Measurements from ENCODE around the gene TTYH1. TPM values are rescaled to one million over a fixed set of nuclear protein-coding genes. Genes with fewer than 3 reads are reported as not detected.

The TTYH1 gene
- total and polyA plus RNA-seq, 2 donors (not counting 1 experiment from before 2014, with no cell fraction given): not detected

DNA sequence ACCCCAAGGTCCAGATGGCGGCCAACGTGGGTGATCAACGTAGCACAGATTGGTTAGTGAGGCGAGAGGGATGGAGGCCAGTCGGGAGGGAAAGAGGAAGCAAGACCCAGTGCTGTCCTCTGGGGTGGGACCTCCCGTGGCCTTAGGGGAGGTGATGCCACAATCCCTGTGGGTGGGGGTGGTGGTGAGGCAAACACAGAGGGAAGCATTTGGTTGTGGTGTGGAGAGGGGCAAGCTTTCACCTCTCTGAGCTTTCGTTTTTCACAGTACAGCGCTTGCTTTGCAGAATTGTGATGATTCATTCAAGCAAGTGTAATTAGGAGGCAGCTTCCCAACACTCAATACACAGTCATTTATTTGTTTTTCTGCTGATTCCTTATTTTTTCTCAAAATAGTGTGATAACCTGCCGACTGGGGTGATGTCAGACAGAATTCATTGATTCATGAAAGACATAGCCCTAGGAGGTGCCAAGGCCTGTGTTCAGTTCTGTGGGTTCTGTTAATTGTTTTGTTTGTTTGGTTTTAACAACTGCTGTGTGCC, 36.1 kb downstream of the TTYH1 start:
- H3K9me3 ChIP-seq (ENCODE audit: control insufficient read depth, insufficient read depth, low read depth, low read length): no peaks in the 10 kb centered on the region
- peak overlapping the region; percentile 51 for H3K4me2 ChIP-seq (ENCODE audit: extremely low read depth, insufficient read depth, low read length)
- H3K79me2 ChIP-seq (ENCODE audit: control insufficient read depth, insufficient read depth, low read length): peaks cover 84% of the 10 kb centered on the region
- no peaks in the 10 kb centered on the region for H3K27me3 ChIP-seq (ENCODE audit: control insufficient read depth, insufficient read depth, low read length)
- H4K20me1 ChIP-seq (ENCODE audit: control insufficient read depth, extremely low read depth, insufficient read depth, low read length): no peaks in the 10 kb centered on the region
- TF ChIP-seq, protein P1, sequence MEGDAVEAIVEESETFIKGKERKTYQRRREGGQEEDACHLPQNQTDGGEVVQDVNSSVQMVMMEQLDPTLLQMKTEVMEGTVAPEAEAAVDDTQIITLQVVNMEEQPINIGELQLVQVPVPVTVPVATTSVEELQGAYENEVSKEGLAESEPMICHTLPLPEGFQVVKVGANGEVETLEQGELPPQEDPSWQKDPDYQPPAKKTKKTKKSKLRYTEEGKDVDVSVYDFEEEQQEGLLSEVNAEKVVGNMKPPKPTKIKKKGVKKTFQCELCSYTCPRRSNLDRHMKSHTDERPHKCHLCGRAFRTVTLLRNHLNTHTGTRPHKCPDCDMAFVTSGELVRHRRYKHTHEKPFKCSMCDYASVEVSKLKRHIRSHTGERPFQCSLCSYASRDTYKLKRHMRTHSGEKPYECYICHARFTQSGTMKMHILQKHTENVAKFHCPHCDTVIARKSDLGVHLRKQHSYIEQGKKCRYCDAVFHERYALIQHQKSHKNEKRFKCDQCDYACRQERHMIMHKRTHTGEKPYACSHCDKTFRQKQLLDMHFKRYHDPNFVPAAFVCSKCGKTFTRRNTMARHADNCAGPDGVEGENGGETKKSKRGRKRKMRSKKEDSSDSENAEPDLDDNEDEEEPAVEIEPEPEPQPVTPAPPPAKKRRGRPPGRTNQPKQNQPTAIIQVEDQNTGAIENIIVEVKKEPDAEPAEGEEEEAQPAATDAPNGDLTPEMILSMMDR (conservative IDR thresholded peaks at IDR 0.05 in 1 of 2, IDR thresholded peaks at IDR 0.05 in 1 of 2; ENCODE audit: low read depth in 1 of 2, low read length in 2 of 2): no peak
- TF ChIP-seq EZH2 (IDR thresholded peaks at IDR 0.05; ENCODE audit: low read length, missing control alignments): no peak
- peaks cover 43% of the 10 kb centered on the region for H3K36me3 ChIP-seq (ENCODE audit: control insufficient read depth, insufficient read depth, low read length)
- H3K4me3 ChIP-seq (replicated peaks in 1 of 4; ENCODE audit: control extremely low read depth in 1 of 4, insufficient read depth in 1 of 4, low read depth in 3 of 4, low read length in 4 of 4): peak overlapping the region in 2 of 4 experiments; percentile 23 to 76
- peak overlapping the region; percentile 98 for H3K27ac ChIP-seq (ENCODE audit: insufficient read depth, low read length)
- H3K4me1 ChIP-seq (ENCODE audit: control insufficient read depth, extremely low read depth, insufficient read depth, low read length): peaks cover 7% of the 10 kb centered on the region
- peak in 1 of 2 donors; percentile 32 for DNase-seq (ENCODE audit: low read depth in 2 of 2)
- H2AFZ ChIP-seq (ENCODE audit: low read length): no peak overlapping the region
- H3K9ac ChIP-seq (ENCODE audit: insufficient read depth, low read length): no peak overlapping the region

GRCh38 chr19:54451997-54452396, 36.7 kb downstream of the TTYH1 start:
- TF ChIP-seq, protein P1 (conservative IDR thresholded peaks at IDR 0.05 in 1 of 2, IDR thresholded peaks at IDR 0.05 in 1 of 2; ENCODE audit: low read depth in 1 of 2, low read length in 2 of 2): no peak
- no peak for TF ChIP-seq EZH2 (IDR thresholded peaks at IDR 0.05; ENCODE audit: low read length, missing control alignments)
- no peak for DNase-seq (ENCODE audit: low read depth in 2 of 2)
- H3K4me3 ChIP-seq (replicated peaks in 1 of 4; ENCODE audit: control extremely low read depth in 1 of 4, insufficient read depth in 1 of 4, low read depth in 3 of 4, low read length in 4 of 4): peak overlapping the region in 1 of 4 experiments; percentile 2
- H3K27me3 ChIP-seq (ENCODE audit: control insufficient read depth, insufficient read depth, low read length): no peaks in the 10 kb centered on the region
- peaks cover 84% of the 10 kb centered on the region for H3K79me2 ChIP-seq (ENCODE audit: control insufficient read depth, insufficient read depth, low read length)
- no peaks in the 10 kb centered on the region for H3K9me3 ChIP-seq (ENCODE audit: control insufficient read depth, insufficient read depth, low read depth, low read length)
- H3K4me2 ChIP-seq (ENCODE audit: extremely low read depth, insufficient read depth, low read length): no peak overlapping the region
- peaks cover 7% of the 10 kb centered on the region for H3K4me1 ChIP-seq (ENCODE audit: control insufficient read depth, extremely low read depth, insufficient read depth, low read length)
- H3K27ac ChIP-seq (ENCODE audit: insufficient read depth, low read length): peak overlapping the region; percentile 14
- H3K9ac ChIP-seq (ENCODE audit: insufficient read depth, low read length): no peak overlapping the region
- no peaks in the 10 kb centered on the region for H4K20me1 ChIP-seq (ENCODE audit: control insufficient read depth, extremely low read depth, insufficient read depth, low read length)
- peaks cover 48% of the 10 kb centered on the region for H3K36me3 ChIP-seq (ENCODE audit: control insufficient read depth, insufficient read depth, low read length)
- no peak overlapping the region for H2AFZ ChIP-seq (ENCODE audit: low read length)

DNA sequence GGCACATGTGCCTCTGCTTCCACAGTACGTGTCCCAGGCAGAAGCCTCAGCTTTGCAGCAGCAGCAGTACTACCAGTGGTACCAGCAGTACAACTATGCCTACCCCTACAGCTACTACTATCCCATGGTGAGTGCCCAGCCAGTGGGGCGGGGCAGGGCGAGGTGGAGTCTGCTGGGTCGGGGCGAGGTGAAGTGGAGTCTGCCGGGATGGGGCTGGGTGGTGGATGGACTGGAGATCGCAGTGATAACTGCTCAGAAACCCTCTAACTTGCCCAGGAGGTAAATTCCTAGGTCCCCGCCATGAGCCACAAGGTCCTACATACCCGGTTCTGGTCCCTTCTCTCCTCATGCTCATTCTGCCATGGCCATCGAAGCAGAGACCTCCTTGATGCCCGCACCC, 37.4 kb downstream of the TTYH1 start:
- peaks cover 49% of the 10 kb centered on the region for H3K36me3 ChIP-seq (ENCODE audit: control insufficient read depth, insufficient read depth, low read length)

More for the DNA sequence above, 37.4 kb downstream of the TTYH1 start:
- Histone ChIP-seq H3K27ac (ENCODE audit: insufficient read depth, low read length) (no peak overlapping the region), H3K9me3 (ENCODE audit: control insufficient read depth, insufficient read depth, low read depth, low read length) (no peaks in the 10 kb centered on the region), H3K4me2 (ENCODE audit: extremely low read depth, insufficient read depth, low read length) (no peak overlapping the region), H3K9ac (ENCODE audit: insufficient read depth, low read length) (no peak overlapping the region), H4K20me1 (ENCODE audit: control insufficient read depth, extremely low read depth, insufficient read depth, low read length) (no peaks in the 10 kb centered on the region), H2AFZ (ENCODE audit: low read length) (no peak overlapping the region), H3K27me3 (ENCODE audit: control insufficient read depth, insufficient read depth, low read length) (no peaks in the 10 kb centered on the region), H3K79me2 (ENCODE audit: control insufficient read depth, insufficient read depth, low read length) (peaks cover 79% of the 10 kb centered on the region), H3K4me1 (ENCODE audit: control insufficient read depth, extremely low read depth, insufficient read depth, low read length) (peaks cover 7% of the 10 kb centered on the region), H3K4me3 (replicated peaks in 1 of 4; ENCODE audit: control extremely low read depth in 1 of 4, insufficient read depth in 1 of 4, low read depth in 3 of 4, low read length in 4 of 4) (no peak overlapping the region)
- no peak for DNase-seq (ENCODE audit: low read depth in 2 of 2)
- no peak for TF ChIP-seq EZH2 (IDR thresholded peaks at IDR 0.05; ENCODE audit: low read length, missing control alignments)
- TF ChIP-seq, protein P1 (conservative IDR thresholded peaks at IDR 0.05 in 1 of 2, IDR thresholded peaks at IDR 0.05 in 1 of 2; ENCODE audit: low read depth in 1 of 2, low read length in 2 of 2): no peak

Measured in fibroblast of lung (primary cell).